CD4-positive, alpha-beta T cell treated with Interferon gamma for 1 hour (primary cell): ENCODE measurements around the gene GBGT1.

Source experiments
- DNase-seq: peaks from one replicate; pipeline ENCODE4 v3.0.0-alpha.2; 2020

The GBGT1 gene

GRCh38 chr9:133141833-133142595 lies 21.7 kb downstream of the GBGT1 start:
- peak; percentile 84 for DNase-seq

- no peak for DNase-seq
Measured at GRCh38 chr9:133140606-133141005, 23.1 kb downstream of the GBGT1 start.

GRCh38 chr9:133140174-133140505 lies 23.6 kb downstream of the GBGT1 start:
- DNase-seq, result no peak

GRCh38 chr9:133139246-133140173 lies 24.2 kb downstream of the GBGT1 start:
- no peak for DNase-seq

GRCh38 chr9:133137451-133138231 lies 26.1 kb downstream of the GBGT1 start:
- no peak for DNase-seq

GRCh38 chr9:133135146-133135745 lies 28.5 kb downstream of the GBGT1 start:
- no peak for DNase-seq

- peak; percentile 39 for DNase-seq
Measured at GRCh38 chr9:133134388-133135145, 29.1 kb downstream of the GBGT1 start.

GRCh38 chr9:133133681-133134387 lies 29.9 kb downstream of the GBGT1 start:
- DNase-seq, result peak; percentile 93

- no peak for DNase-seq
Measured at GRCh38 chr9:133132174-133132573, 31.5 kb downstream of the GBGT1 start.

- no peak for DNase-seq
Measured at GRCh38 chr9:133131506-133131905, 32.2 kb downstream of the GBGT1 start.

- DNase-seq, result peak; percentile 75
Measured at GRCh38 chr9:133130685-133131244, 32.9 kb downstream of the GBGT1 start.

GRCh38 chr9:133129001-133129795 lies 34.5 kb downstream of the GBGT1 start:
- peak; percentile 64 for DNase-seq

GRCh38 chr9:133128152-133128551 lies 35.6 kb downstream of the GBGT1 start:
- DNase-seq, result no peak

GRCh38 chr9:133127340-133127981 lies 36.3 kb downstream of the GBGT1 start:
- peak; percentile 84 for DNase-seq

GRCh38 chr9:133126697-133127339 lies 36.9 kb downstream of the GBGT1 start:
- no peak for DNase-seq

- DNase-seq, result peak; percentile 41
Measured at GRCh38 chr9:133125941-133126696, 37.6 kb downstream of the GBGT1 start.

- no peak for DNase-seq
Measured at GRCh38 chr9:133124907-133125275, 38.8 kb downstream of the GBGT1 start.
